Transverse colon (tissue), 4 donors: Measurements from ENCODE around the gene CD9. TPM values are rescaled to one million over a fixed set of nuclear protein-coding genes. Genes with fewer than 3 reads are reported as not detected.
A peak's percentile ranks its signal among the peaks of the same experiment; 100 is the strongest.
"Not testable (repeated sequence)": the region's sequence is repeated elsewhere in the genome, so short reads cannot be mapped to it uniquely, and the experiment has no call there.

Experiments used
- DNase-seq: peaks from one replicate; pipeline ENCODE4 v3.0.0-alpha.2; 2019
- H3K27ac ChIP-seq, 4 donors: fragments of 200-600 bp; sonication (generic); 2 replicates each; pipeline ENCODE4 v1.5.1; 2016 to 2018; ENCODE audit warnings: inconsistent platforms in 4 of 4
- H3K27me3 ChIP-seq: fragments of 200-600 bp; sonication (generic); 2 replicates; pipeline ENCODE4 v1.5.1; 2017; ENCODE audit warnings: inconsistent platforms
- H3K36me3 ChIP-seq, 4 donors: fragments of 200-600 bp; sonication (generic); 2 replicates each; pipeline ENCODE4 v1.5.1; 2017 to 2019; ENCODE audit warnings: inconsistent platforms in 4 of 4
- H3K4me1 ChIP-seq, 4 donors: fragments of 200-600 bp; sonication (generic); 2 replicates each; pipeline ENCODE4 v1.5.1; 2017 to 2020; ENCODE audit warnings: inconsistent platforms in 4 of 4
- H3K4me3 ChIP-seq, 4 donors: fragments of 200-600 bp; sonication (generic); 1 replicate in 1 of 4; 2 replicates in 3 of 4; pipeline versions ENCODE4 v1.5.1 to v1.6.1; 2017 to 2019; ENCODE audit warnings: inconsistent platforms in 4 of 4
- H3K9me3 ChIP-seq, 2 donors: fragments of 200-600 bp; sonication (generic); 2 replicates each; pipeline ENCODE4 v1.5.1; 2017 to 2019; ENCODE audit warnings: inconsistent platforms in 2 of 2
- EP300 ChIP-seq: sonication (generic); formaldehyde crosslinking; IDR thresholded peaks from one replicate; pipeline ENCODE4 v1.6.1; 2017; ENCODE audit warnings: antibody characterized with exemption, low read depth
- POLR2A ChIP-seq: fragments of 450-650 bp; IDR thresholded peaks from one replicate; pipeline ENCODE4 v1.6.1; 2016; ENCODE audit warnings: antibody characterized with exemption, mild to moderate bottlenecking, moderate library complexity
- POLR2AphosphoS5 ChIP-seq, 3 donors: sonication (generic); formaldehyde crosslinking; IDR thresholded peaks; one replicate each; pipeline ENCODE4 v1.6.1; 2016; ENCODE audit warnings: antibody characterized with exemption in 3 of 3
- WGBS, 2 donors: methylation state at CpG; one replicate each; pipeline ENCODE4 v1.1.5; 2018; ENCODE audit warnings: low coverage in 1 of 2; 5-methylcytosine and 5-hydroxymethylcytosine counted together
- in situ Hi-C, 4 donors: fragments of 200-750 bp; cut with MboI; loops; one replicate each; pipeline versions ENCODE4 v1.15.0 to v1.15.1; 2017; ENCODE audit warnings: low sequenced_read_pairs in 3 of 4, low pct_ligation_motif_present in 1 of 4, low pct_unique_long_range_greater_than_20kb in 1 of 4
- intact Hi-C: fragments of 100-400 bp; cut with DNase I; formaldehyde crosslinking; loops from one replicate; pipeline ENCODE4 v1.15.1; 2023; ENCODE audit warnings: low total_unique reads
- total RNA-seq, 4 donors: library from RNA; depleted of rRNA; stranded (reverse); fragments of >200 nt; gene quantifications; one replicate each; pipeline ENCODE4 v1.1.0, GENCODE V29; 2016
- TF ChIP-seq, protein P1 (sequence below), 5 experiments: fragments of 200-600 bp in 3 of 5; fragments of 450-650 bp in 2 of 5; sonication (generic) in 3 of 5; IDR thresholded peaks; 1 replicate in 2 of 5; 2 replicates in 3 of 5; pipeline ENCODE4 v1.5.1; 2016 to 2017; ENCODE audit warnings: antibody characterized with exemption in 5 of 5, inconsistent platforms in 3 of 5, mild to moderate bottlenecking in 2 of 5, moderate library complexity in 1 of 5

Gene CD9
- total RNA-seq, 4 donors from 2014 or later = 207 to 668 (median 481) TPM

DNA sequence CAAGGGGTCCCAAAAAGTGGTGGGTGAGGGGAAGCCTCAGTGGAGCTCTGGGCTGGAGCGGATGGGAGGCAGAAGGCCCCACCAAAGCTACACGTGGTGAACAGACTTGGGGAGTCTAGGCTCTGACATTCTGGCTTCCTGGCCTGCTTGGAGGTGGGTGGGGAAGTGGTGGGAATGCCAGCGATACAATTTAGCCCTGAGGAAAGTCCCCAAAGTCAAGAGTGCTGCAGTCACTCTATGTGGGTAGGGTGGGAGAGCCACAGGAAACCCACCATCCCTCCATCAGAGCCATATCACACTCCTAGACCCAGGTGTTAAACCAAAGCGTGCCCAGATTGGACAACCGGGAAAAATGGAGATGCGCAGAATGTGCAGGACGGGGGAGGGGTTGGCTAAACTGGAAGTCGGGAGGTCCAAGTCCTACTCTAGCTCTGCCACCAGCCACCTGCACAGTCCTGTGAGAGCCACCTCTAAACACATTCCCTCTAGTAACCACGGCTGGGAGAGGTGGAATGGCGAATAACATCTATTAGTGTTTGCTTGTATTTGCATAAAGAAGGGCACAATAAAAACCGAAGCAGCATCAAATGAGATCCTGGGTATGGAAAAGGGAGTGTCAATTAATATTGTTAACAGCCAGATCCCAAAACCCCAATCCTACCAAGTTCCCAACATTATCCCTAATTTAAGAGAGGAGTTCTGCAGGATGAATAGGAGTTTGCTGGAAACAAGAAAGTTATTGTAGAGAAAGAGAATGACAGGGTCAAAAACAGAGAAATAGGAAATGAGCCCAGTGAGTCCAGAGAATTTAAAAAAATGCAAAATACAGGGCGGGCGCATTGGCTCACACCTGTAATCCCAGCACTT is 14.0 kb upstream of the CD9 start:
- no peaks in the 10 kb centered on the region for H3K27me3 ChIP-seq
- H3K27ac ChIP-seq = peak overlapping the region in 1 of 4 donors; percentile 22
- in situ Hi-C loops (loop anchor here in 2 of 4 donors (10.0 to 25.0 kb wide), 2 partner anchors 121 to 124 kb away; no protein-coding TSS in a partner anchor), intact Hi-C loops (loop anchor here (5.0 kb wide), 1 partner anchor 124 kb away; no protein-coding TSS in a partner anchor)
- TF ChIP-seq EP300 (no peak), POLR2AphosphoS5 (IDR thresholded peaks at IDR 0.05) (no peak)
- TF ChIP-seq, protein P1, sequence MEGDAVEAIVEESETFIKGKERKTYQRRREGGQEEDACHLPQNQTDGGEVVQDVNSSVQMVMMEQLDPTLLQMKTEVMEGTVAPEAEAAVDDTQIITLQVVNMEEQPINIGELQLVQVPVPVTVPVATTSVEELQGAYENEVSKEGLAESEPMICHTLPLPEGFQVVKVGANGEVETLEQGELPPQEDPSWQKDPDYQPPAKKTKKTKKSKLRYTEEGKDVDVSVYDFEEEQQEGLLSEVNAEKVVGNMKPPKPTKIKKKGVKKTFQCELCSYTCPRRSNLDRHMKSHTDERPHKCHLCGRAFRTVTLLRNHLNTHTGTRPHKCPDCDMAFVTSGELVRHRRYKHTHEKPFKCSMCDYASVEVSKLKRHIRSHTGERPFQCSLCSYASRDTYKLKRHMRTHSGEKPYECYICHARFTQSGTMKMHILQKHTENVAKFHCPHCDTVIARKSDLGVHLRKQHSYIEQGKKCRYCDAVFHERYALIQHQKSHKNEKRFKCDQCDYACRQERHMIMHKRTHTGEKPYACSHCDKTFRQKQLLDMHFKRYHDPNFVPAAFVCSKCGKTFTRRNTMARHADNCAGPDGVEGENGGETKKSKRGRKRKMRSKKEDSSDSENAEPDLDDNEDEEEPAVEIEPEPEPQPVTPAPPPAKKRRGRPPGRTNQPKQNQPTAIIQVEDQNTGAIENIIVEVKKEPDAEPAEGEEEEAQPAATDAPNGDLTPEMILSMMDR (IDR thresholded peaks at IDR 0.05) = no peak
- no peak overlapping the region for H3K4me3 ChIP-seq
- WGBS, 2 donors = 77 to 83% methylated on average over 9 to 13 of the region's 13 CpGs
- H3K4me1 ChIP-seq = peaks cover 27 to 35% (median 28%) of the 10 kb centered on the region in 4 donors
- no peaks in the 10 kb centered on the region for H3K36me3 ChIP-seq
- no peaks in the 10 kb centered on the region for H3K9me3 ChIP-seq
- DNase-seq = no peak

DNA sequence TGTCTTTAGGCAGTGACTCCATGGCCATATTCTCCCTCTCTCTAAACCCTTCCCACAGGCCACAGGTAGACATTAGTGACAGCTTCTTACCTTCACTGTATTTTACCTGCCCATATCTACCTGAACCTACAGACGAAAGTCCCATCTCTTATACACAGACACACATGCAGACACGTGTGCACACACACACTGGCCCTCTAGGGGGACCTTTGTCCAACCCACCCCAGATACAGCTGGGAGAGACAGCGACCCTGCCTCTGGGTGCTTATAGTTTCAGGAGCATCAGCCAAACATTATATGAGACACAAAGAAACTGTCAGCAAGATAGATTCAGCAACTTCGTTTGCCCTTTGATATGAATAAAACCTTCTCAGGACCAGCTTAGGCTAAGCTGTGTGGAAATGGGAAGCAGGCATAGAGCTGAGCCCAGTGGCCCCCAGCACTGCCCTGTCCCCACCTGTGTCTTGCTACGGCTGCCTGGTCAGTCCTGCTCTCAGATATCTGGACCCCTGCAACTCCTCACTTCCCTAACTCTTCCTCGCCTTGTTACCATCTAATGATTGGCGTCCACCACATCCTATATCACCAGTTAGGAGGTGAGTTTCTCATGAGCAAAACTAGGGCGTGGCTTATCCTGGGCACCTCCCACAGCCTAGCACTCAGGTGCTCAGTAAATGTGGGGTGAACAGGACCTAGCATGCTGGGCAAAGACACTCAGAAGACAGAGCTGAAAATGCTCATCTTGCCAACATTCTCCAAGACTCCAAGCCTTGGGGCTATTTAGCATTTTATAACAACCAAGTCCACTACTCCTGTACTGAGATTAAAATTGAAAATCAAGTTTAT is 12.0 kb upstream of the CD9 start:
- intact Hi-C loops (loop anchor here (5.0 kb wide), 1 partner anchor 126 kb away; no protein-coding TSS in a partner anchor), in situ Hi-C loops (loop anchor here in 2 of 4 donors (10.0 to 25.0 kb wide), 2 partner anchors 123 to 126 kb away; no protein-coding TSS in a partner anchor)
- Histone ChIP-seq H3K9me3 (no peaks in the 10 kb centered on the region), H3K4me1 (peaks cover 9 to 18% (median 10%) of the 10 kb centered on the region in 4 donors), H3K4me3 (no peak overlapping the region), H3K27ac (peak overlapping the region in 1 of 4 donors; percentile 44), H3K36me3 (no peaks in the 10 kb centered on the region), H3K27me3 (no peaks in the 10 kb centered on the region)
- TF ChIP-seq, protein P1 (IDR thresholded peaks at IDR 0.05) = no peak
- TF ChIP-seq EP300 (no peak), POLR2AphosphoS5 (IDR thresholded peaks at IDR 0.05) (no peak), POLR2A (no peak)
- no peak for DNase-seq
- 67 to 75% methylated on average over 4 to 8 of the region's 8 CpGs for WGBS, 2 donors

DNA sequence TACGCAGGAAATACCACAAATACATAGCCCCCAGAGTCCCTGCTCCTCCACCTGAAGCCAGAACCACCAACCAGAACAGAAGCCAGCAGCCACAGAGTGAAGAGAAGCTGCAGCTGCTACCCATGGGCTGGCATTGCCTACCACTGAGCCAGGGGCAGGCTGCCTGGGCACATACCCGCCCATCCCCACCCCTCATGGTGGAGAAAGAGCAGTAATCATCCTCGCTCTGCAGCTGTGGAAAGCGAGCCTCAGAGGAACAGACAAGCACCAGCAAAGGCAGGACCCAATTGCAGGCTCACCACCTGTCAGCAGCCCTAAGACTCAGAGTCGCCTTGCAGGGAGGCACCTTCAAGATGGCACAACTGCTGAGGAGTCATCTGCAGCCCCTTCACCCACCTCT is 11.2 kb upstream of the CD9 start:
- WGBS, 2 donors = 53% methylated on average over 5 of the region's 5 CpGs; no CpG with 5 or more reads in 1 of the 2 donors
- TF ChIP-seq EP300 = no peak
- no peak for TF ChIP-seq POLR2AphosphoS5 (IDR thresholded peaks at IDR 0.05)
- TF ChIP-seq, protein P1 (IDR thresholded peaks at IDR 0.05) = no peak
- no peak for TF ChIP-seq POLR2A
- intact Hi-C loops = loop anchor here (5.0 kb wide), 1 partner anchor 127 kb away; no protein-coding TSS in a partner anchor
- H3K9me3 ChIP-seq = no peaks in the 10 kb centered on the region
- no peaks in the 10 kb centered on the region for H3K36me3 ChIP-seq
- no peak for DNase-seq
- in situ Hi-C loops = loop anchor here in 2 of 4 donors (10.0 to 25.0 kb wide), 2 partner anchors 124 to 127 kb away; no protein-coding TSS in a partner anchor
- H3K27me3 ChIP-seq = no peaks in the 10 kb centered on the region
- H3K27ac ChIP-seq = no peak overlapping the region
- no peak overlapping the region for H3K4me3 ChIP-seq
- peaks cover 3 to 9% (median 3%) of the 10 kb centered on the region in 4 donors for H3K4me1 ChIP-seq

DNA sequence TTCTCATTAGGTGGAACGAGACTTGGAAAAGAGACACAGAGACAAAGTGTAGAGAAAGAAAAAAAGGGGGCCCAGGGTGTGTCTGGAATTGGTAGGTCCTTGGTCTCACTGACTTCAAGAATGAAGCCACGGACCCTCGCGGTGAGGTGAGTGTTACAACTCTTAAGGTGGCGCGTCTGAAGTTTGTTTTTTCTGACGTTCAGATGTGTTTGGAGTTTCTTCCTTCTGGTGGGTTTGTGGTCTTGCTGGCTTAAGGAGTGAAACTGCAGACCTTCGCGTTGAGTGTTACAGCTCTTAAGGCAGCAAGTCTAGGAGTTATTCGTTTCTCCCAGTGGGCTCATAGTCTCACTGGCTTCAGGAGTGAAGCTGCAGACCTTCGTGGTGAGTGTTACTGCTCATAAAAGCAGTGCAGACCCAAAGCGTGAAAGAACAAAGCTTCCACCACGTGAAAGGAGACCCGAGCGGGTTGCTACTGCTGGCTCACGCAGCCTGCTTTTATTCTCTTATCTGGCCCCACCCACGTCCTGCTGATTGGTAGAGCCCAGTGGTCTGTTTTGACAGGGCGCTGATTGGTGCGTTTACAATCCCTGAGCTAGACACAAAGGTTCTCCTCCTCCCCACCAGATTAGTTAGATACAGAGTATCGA is 10.1 kb upstream of the CD9 start:
- intact Hi-C loops (loop anchor here (5.0 kb wide), 1 partner anchor 128 kb away; no protein-coding TSS in a partner anchor), in situ Hi-C loops (loop anchor here in 3 of 4 donors (10.0 to 25.0 kb wide), 3 partner anchors 95 to 128 kb away; no protein-coding TSS in a partner anchor)
- not testable (repeated sequence) for H3K27ac ChIP-seq, H3K4me1 ChIP-seq, H3K27me3 ChIP-seq, H3K36me3 ChIP-seq, H3K9me3 ChIP-seq, DNase-seq, H3K4me3 ChIP-seq
- 73 to 77% methylated on average over 11 to 20 of the region's 20 CpGs for WGBS, 2 donors

DNA sequence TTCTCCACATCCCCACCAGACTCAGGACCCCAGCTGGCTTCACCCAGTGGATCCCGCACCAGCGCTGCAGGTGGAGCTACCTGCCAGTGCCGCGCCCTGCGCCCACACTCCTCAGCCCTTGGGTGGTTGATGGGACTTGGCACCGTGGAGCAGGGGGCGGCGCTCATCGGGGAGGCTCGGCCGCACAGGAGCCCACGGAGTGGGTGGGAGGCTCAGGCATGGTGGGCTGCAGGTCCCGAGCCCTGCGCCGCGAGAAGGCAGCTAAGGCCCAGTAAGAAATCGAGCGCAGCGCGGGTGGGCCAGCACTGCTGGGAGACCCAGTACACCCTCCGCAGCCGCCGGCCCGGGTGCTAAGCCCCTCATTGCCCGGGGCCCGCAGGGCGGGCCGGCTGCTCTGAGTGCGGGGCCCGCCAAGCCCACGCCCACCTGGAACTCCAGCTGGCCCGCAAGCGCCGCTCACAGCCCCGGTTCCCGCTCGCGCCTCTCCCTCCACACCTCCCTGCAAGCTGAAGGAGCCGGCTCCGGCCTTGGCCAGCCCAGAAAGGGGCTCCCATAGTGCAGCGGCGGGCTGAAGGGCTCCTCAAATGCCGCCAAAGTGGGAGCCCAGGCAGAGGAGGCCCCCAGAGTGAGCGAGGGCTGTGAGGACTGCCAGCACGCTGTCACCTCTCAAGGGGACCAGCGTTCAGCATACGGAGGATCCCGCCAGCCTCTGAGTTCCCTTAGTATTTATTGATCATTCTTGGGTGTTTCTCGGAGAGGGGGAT is 9.3 kb upstream of the CD9 start:
- H3K4me1 ChIP-seq = peaks cover 6 to 14% (median 9%) of the 10 kb centered on the region in 4 donors
- intact Hi-C loops, DNase-seq, H3K4me3 ChIP-seq, H3K27ac ChIP-seq, H3K27me3 ChIP-seq, H3K36me3 ChIP-seq, H3K9me3 ChIP-seq: not testable (repeated sequence)
- 94% methylated on average over 42 of the region's 49 CpGs; no CpG with 5 or more reads in 1 of the 2 donors for WGBS, 2 donors
- in situ Hi-C loops = loop anchor here in 2 of 4 donors (10.0 to 25.0 kb wide), 3 partner anchors 94 to 129 kb away; no protein-coding TSS in a partner anchor
